Retina (tissue), 1 donor: ENCODE measurements around the gene MYO6.

Experiments
- DNase-seq: peaks from one replicate; pipeline ENCODE4 v3.0.0-alpha.2; 2016

The MYO6 gene

DNA sequence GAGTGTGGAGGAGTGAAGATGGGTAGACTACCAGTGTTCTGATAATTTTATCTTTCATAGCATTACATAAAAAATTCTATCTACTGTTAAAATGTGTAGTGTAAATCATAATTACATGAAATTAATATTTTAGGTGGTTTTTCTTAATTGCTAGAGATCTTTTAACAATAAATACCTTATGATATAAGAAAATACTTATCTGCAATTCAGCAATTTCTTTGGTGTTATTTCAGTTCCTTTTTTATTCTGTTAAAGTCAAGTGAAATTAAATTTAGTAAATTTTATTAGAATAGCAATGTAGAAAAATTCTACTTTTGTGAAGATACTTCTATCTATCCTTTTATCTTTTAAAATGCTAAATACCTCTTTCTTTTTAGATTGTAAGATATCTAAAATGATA, 219.1 kb downstream of the MYO6 start:
- DNase-seq: no peak
